Activated CD4-positive, alpha-beta T cell treated with anti-CD3 and anti-CD28 coated beads, Interleukin-10, Interleukin-2, amounts not matched to agents 100 ng/mL and 50 ng/mL, durations not matched to agents 16 hours and 8 hours (primary cell): ENCODE data around the gene EIF4E1B.
A peak's percentile ranks its signal among the peaks of the same experiment; 100 is the strongest.

Experiments
- DNase-seq: peaks from one replicate; pipeline ENCODE4 v3.0.0-alpha.2; 2020

EIF4E1B gene

GRCh38 chr5:176628406-176629228 lies 1.9 kb upstream of the EIF4E1B start:
- no peak for DNase-seq

GRCh38 chr5:176629317-176629852 lies 1.1 kb upstream of the EIF4E1B start:
- no peak for DNase-seq

- no peak for DNase-seq
These were observed 277 bp downstream of the EIF4E1B start for GRCh38 chr5:176630681-176631222.

- DNase-seq: no peak
These were observed 1.1 kb downstream of the EIF4E1B start for GRCh38 chr5:176631383-176632200.

- DNase-seq: no peak
These were observed 2.3 kb downstream of the EIF4E1B start for GRCh38 chr5:176632745-176633144.

GRCh38 chr5:176633598-176633997 lies 3.1 kb downstream of the EIF4E1B start:
- no peak for DNase-seq

GRCh38 chr5:176636426-176636825 lies 6.0 kb downstream of the EIF4E1B start:
- DNase-seq: no peak

- DNase-seq: no peak
These were observed 7.1 kb downstream of the EIF4E1B start for GRCh38 chr5:176637556-176637955.

GRCh38 chr5:176638437-176638836 lies 8.0 kb downstream of the EIF4E1B start:
- no peak for DNase-seq

GRCh38 chr5:176639208-176639607 lies 8.7 kb downstream of the EIF4E1B start:
- DNase-seq: no peak

- no peak for DNase-seq
These were observed 9.5 kb downstream of the EIF4E1B start for GRCh38 chr5:176639981-176640380.

- DNase-seq: no peak
These were observed 10.1 kb downstream of the EIF4E1B start for GRCh38 chr5:176640616-176641015.

GRCh38 chr5:176642675-176643490 lies 12.4 kb downstream of the EIF4E1B start:
- no peak for DNase-seq

GRCh38 chr5:176643491-176644219 lies 13.2 kb downstream of the EIF4E1B start:
- DNase-seq: no peak

- no peak for DNase-seq
These were observed 13.8 kb downstream of the EIF4E1B start for GRCh38 chr5:176644294-176644693.

GRCh38 chr5:176644878-176645670 lies 14.6 kb downstream of the EIF4E1B start:
- no peak for DNase-seq

- DNase-seq: no peak
These were observed 15.7 kb downstream of the EIF4E1B start for GRCh38 chr5:176646049-176646706.

- DNase-seq: no peak
These were observed 16.2 kb downstream of the EIF4E1B start for GRCh38 chr5:176646707-176647029.

GRCh38 chr5:176647030-176647842 lies 16.8 kb downstream of the EIF4E1B start, which contains the start of gene TSPAN17:
Gene TSPAN17 (plus strand): TSS chr5:176647484. CDS start chr5:176647616, 132 bp downstream.
- DNase-seq: peak; percentile 100
